Neural progenitor cell (in vitro differentiated cells): ENCODE results near the gene TMCO4. TPM values are rescaled to one million over a fixed set of nuclear protein-coding genes. Genes with fewer than 3 reads are reported as not detected.
A peak's percentile ranks its signal among the peaks of the same experiment; 100 is the strongest.

Experiments used
- DNase-seq: peaks from one replicate; pipeline ENCODE4 v3.0.0-alpha.2; 2016; ENCODE audit warnings: low spot score
- H2AFZ ChIP-seq: fragments of 200-600 bp; sonication (generic); replicated peaks from 2 replicates; pipeline ENCODE4 v1.6.1; 2016; ENCODE audit warnings: antibody characterized with exemption
- H3F3A ChIP-seq: fragments of 200-600 bp; sonication (generic); 2 replicates; pipeline ENCODE4 v1.6.1; 2016; ENCODE audit warnings: antibody characterized with exemption, low read depth
- H3K27ac ChIP-seq: fragments of 200-600 bp; sonication (generic); 2 replicates; pipeline ENCODE4 v1.5.1; 2016; ENCODE audit warnings: mild to moderate bottlenecking
- H3K27me3 ChIP-seq: fragments of 200-600 bp; sonication (generic); 2 replicates; pipeline ENCODE4 v1.6.1; 2016; ENCODE audit warnings: mild to moderate bottlenecking, moderate library complexity
- H3K36me3 ChIP-seq: fragments of 200-600 bp; sonication (generic); 2 replicates; pipeline ENCODE4 v1.5.1; 2016
- H3K4me1 ChIP-seq: fragments of 200-600 bp; sonication (generic); 2 replicates; pipeline ENCODE4 v1.6.1; 2016; ENCODE audit warnings: mixed run types
- H3K4me2 ChIP-seq: fragments of 200-600 bp; sonication (generic); 2 replicates; pipeline ENCODE4 v1.6.1; 2016
- H3K4me3 ChIP-seq: fragments of 200-600 bp; sonication (generic); 2 replicates; pipeline ENCODE4 v1.5.1; 2016
- H3K79me2 ChIP-seq: fragments of 200-600 bp; sonication (generic); 2 replicates; pipeline ENCODE4 v1.6.1; 2016; ENCODE audit warnings: low read depth
- H3K9ac ChIP-seq: fragments of 200-600 bp; sonication (generic); 2 replicates; pipeline ENCODE4 v1.6.1; 2016
- H3K9me3 ChIP-seq: fragments of 200-600 bp; sonication (generic); 2 replicates; pipeline ENCODE4 v1.5.1; 2016; ENCODE audit warnings: low read depth
- H4K20me1 ChIP-seq: fragments of 200-600 bp; sonication (generic); 2 replicates; pipeline ENCODE4 v1.6.1; 2016; ENCODE audit warnings: low read depth
- H3K27ac Mint-ChIP-seq: 3 replicates; pipeline ENCODE4 v1.8.0; 2021; ENCODE audit warnings: mixed read lengths
- H3K27me3 Mint-ChIP-seq: 2 replicates; pipeline ENCODE4 v1.8.0; 2022; ENCODE audit warnings: low read depth, mild to moderate bottlenecking, inconsistent platforms, moderate library complexity, mixed read lengths; ENCODE audit not compliant: insufficient read depth
- H3K36me3 Mint-ChIP-seq: 3 replicates; pipeline ENCODE4 v1.8.0; 2021; ENCODE audit warnings: mixed read lengths
- H3K4me1 Mint-ChIP-seq: 3 replicates; pipeline ENCODE4 v1.8.0; 2021; ENCODE audit warnings: mixed read lengths
- H3K4me3 Mint-ChIP-seq: 3 replicates; pipeline ENCODE4 v1.8.0; 2021; ENCODE audit warnings: mild to moderate bottlenecking, moderate library complexity, mixed read lengths
- H3K9me3 Mint-ChIP-seq: 3 replicates; pipeline ENCODE4 v1.8.0; 2020; ENCODE audit warnings: mixed read lengths
- CTCF ChIP-seq: fragments of 200-600 bp; sonication (generic); IDR thresholded peaks from 2 replicates; pipeline ENCODE4 v1.5.1; 2017; ENCODE audit warnings: antibody characterized with exemption, mild to moderate bottlenecking
- EZH2 ChIP-seq: fragments of 200-600 bp; sonication (generic); IDR thresholded peaks from 2 replicates; pipeline ENCODE4 v1.6.1; 2017; ENCODE audit warnings: antibody characterized with exemption, mild to moderate bottlenecking, moderate library complexity
- EZH2phosphoT487 ChIP-seq: fragments of 200-600 bp; sonication (generic); IDR thresholded peaks from 2 replicates; pipeline ENCODE4 v1.6.1; 2017; ENCODE audit warnings: antibody characterized with exemption
- total RNA-seq: library from RNA; depleted of rRNA; stranded (reverse); fragments of >200 nt; gene quantifications from 2 replicates; pipeline ENCODE4 v1.2.3, GENCODE V29; 2015; ENCODE audit warnings: low replicate concordance

TMCO4 gene
- total RNA-seq, 1 donor from 2014 or later = 0.30 TPM

- Histone ChIP-seq H3K9ac (no peak overlapping the region), H3K9me3 (no peaks in the 10 kb centered on the region), H3K4me3 (no peak overlapping the region), H2AFZ (no peak overlapping the region), H3K36me3 (no peaks in the 10 kb centered on the region), H3F3A (no peaks in the 10 kb centered on the region), H4K20me1 (no peaks in the 10 kb centered on the region), H3K27ac (no peak overlapping the region), H3K4me1 (peaks cover 23% of the 10 kb centered on the region), H3K4me2 (no peak overlapping the region), H3K79me2 (no peaks in the 10 kb centered on the region), H3K27me3 (no peaks in the 10 kb centered on the region)
- Mint-ChIP-seq H3K36me3 (no peaks in the 10 kb centered on the region), H3K27me3 (peaks cover 5% of the 10 kb centered on the region), H3K27ac (no peak overlapping the region), H3K4me1 (peaks cover 35% of the 10 kb centered on the region), H3K9me3 (no peaks in the 10 kb centered on the region), H3K4me3 (no peak overlapping the region)
- TF ChIP-seq EZH2phosphoT487 (no peak), CTCF (no peak), EZH2 (no peak)
- no peak for DNase-seq
Measured at GRCh38 chr1:19771350-19771749, 28.4 kb downstream of the TMCO4 start.

GRCh38 chr1:19770436-19771190, 29.1 kb downstream of the TMCO4 start:
- H3K36me3 Mint-ChIP-seq = no peaks in the 10 kb centered on the region
- no peak overlapping the region for H3K27ac Mint-ChIP-seq
- peaks cover 42% of the 10 kb centered on the region for H3K4me1 Mint-ChIP-seq
- Histone ChIP-seq H3K79me2 (no peaks in the 10 kb centered on the region), H3K9ac (no peak overlapping the region), H3K4me2 (no peak overlapping the region), H3K9me3 (no peaks in the 10 kb centered on the region), H3K36me3 (no peaks in the 10 kb centered on the region), H2AFZ (no peak overlapping the region), H3K4me3 (no peak overlapping the region), H3K4me1 (peaks cover 23% of the 10 kb centered on the region), H3K27me3 (no peaks in the 10 kb centered on the region), H3F3A (no peaks in the 10 kb centered on the region), H4K20me1 (no peaks in the 10 kb centered on the region), H3K27ac (no peak overlapping the region)
- DNase-seq = no peak
- TF ChIP-seq EZH2 (no peak), EZH2phosphoT487 (no peak), CTCF (no peak)
- H3K27me3 Mint-ChIP-seq = peaks cover 5% of the 10 kb centered on the region
- no peaks in the 10 kb centered on the region for H3K9me3 Mint-ChIP-seq
- peak overlapping the region; percentile 10 for H3K4me3 Mint-ChIP-seq

- Histone ChIP-seq H3K36me3 (no peaks in the 10 kb centered on the region), H3K79me2 (no peaks in the 10 kb centered on the region), H3K9ac (no peak overlapping the region), H3K9me3 (no peaks in the 10 kb centered on the region), H3K4me1 (peaks cover 23% of the 10 kb centered on the region), H3K27ac (no peak overlapping the region), H3K4me3 (no peak overlapping the region), H4K20me1 (no peaks in the 10 kb centered on the region), H2AFZ (peak overlapping the region; percentile 58), H3K4me2 (no peak overlapping the region), H3F3A (no peaks in the 10 kb centered on the region), H3K27me3 (no peaks in the 10 kb centered on the region)
- TF ChIP-seq CTCF (no peak), EZH2 (no peak), EZH2phosphoT487 (no peak)
- H3K27me3 Mint-ChIP-seq = peaks cover 5% of the 10 kb centered on the region
- H3K4me3 Mint-ChIP-seq = peak overlapping the region; percentile 64
- H3K36me3 Mint-ChIP-seq = no peaks in the 10 kb centered on the region
- H3K4me1 Mint-ChIP-seq = peaks cover 51% of the 10 kb centered on the region
- H3K27ac Mint-ChIP-seq = peak overlapping the region; percentile 33
- no peaks in the 10 kb centered on the region for H3K9me3 Mint-ChIP-seq
- DNase-seq = no peak
Measured at GRCh38 chr1:19769211-19769932, 30.3 kb downstream of the TMCO4 start.
